GM21390 (cell line): ENCODE results near the gene ARFGEF2.
"Not testable (repeated sequence)": the region's sequence is repeated elsewhere in the genome, so short reads cannot be mapped to it uniquely, and the experiment has no call there.

Experiments used
- ATAC-seq: cut with Tn5 transposase; IDR thresholded peaks from one replicate; pipeline ENCODE4 v1.9.1; 2021; ENCODE audit not compliant: unreplicated experiment

Gene ARFGEF2

GRCh38 chr20:48949304-48950170 is 28.0 kb downstream of the ARFGEF2 start:
- no peak for ATAC-seq

GRCh38 chr20:48951041-48951440 is 29.5 kb downstream of the ARFGEF2 start:
- ATAC-seq, result no peak

GRCh38 chr20:48951646-48952045 is 30.1 kb downstream of the ARFGEF2 start:
- ATAC-seq, result no peak

GRCh38 chr20:48952656-48953055 is 31.1 kb downstream of the ARFGEF2 start:
- ATAC-seq, result no peak

- ATAC-seq, result no peak
Measured at GRCh38 chr20:48953653-48954052, 32.1 kb downstream of the ARFGEF2 start.

GRCh38 chr20:48956052-48956451 is 34.5 kb downstream of the ARFGEF2 start:
- no peak for ATAC-seq

- no peak for ATAC-seq
Measured at GRCh38 chr20:48957053-48957481, 35.6 kb downstream of the ARFGEF2 start.

GRCh38 chr20:48957533-48957932 is 36.0 kb downstream of the ARFGEF2 start:
- ATAC-seq, result no peak

GRCh38 chr20:48958743-48959142 is 37.2 kb downstream of the ARFGEF2 start:
- no peak for ATAC-seq

GRCh38 chr20:48959899-48960550 is 38.5 kb downstream of the ARFGEF2 start:
- no peak for ATAC-seq

- no peak for ATAC-seq
Measured at GRCh38 chr20:48962421-48962820, 40.9 kb downstream of the ARFGEF2 start.

- no peak for ATAC-seq
Measured at GRCh38 chr20:48962976-48963771, 41.7 kb downstream of the ARFGEF2 start.

- no peak for ATAC-seq
Measured at GRCh38 chr20:48965189-48965910, 43.8 kb downstream of the ARFGEF2 start.

- ATAC-seq, result no peak
Measured at GRCh38 chr20:48970681-48971365, 49.3 kb downstream of the ARFGEF2 start.

GRCh38 chr20:48971956-48972355 is 50.4 kb downstream of the ARFGEF2 start:
- no peak for ATAC-seq

- no peak for ATAC-seq
Measured at GRCh38 chr20:48972816-48973215, 51.3 kb downstream of the ARFGEF2 start.

GRCh38 chr20:48975955-48976354 is 54.4 kb downstream of the ARFGEF2 start:
- ATAC-seq, result no peak

- not testable (repeated sequence) for ATAC-seq
Measured at GRCh38 chr20:48979980-48980379, 58.5 kb downstream of the ARFGEF2 start.

- no peak for ATAC-seq
Measured at GRCh38 chr20:48983423-48984400, 62.2 kb downstream of the ARFGEF2 start.
